CD4-positive, alpha-beta T cell treated with Interferon alpha-2 for 1 hour (primary cell): ENCODE data around the gene COL4A2.
"Not testable (repeated sequence)": the region's sequence is repeated elsewhere in the genome, so short reads cannot be mapped to it uniquely, and the experiment has no call there.

Source experiments
- DNase-seq, 2 donors: peaks; one replicate each; pipeline ENCODE4 v3.0.0-alpha.2; 2020 to 2022

COL4A2 gene

GRCh38 chr13:110382830-110383229, 75.7 kb downstream of the COL4A2 start:
- no peak for DNase-seq

- no peak for DNase-seq
Measured at GRCh38 chr13:110387451-110388107, 80.5 kb downstream of the COL4A2 start.

- no peak for DNase-seq
Measured at GRCh38 chr13:110388108-110388943, 81.2 kb downstream of the COL4A2 start.

- no peak for DNase-seq
Measured at GRCh38 chr13:110390567-110390966, 83.5 kb downstream of the COL4A2 start.

GRCh38 chr13:110391273-110391672, 84.2 kb downstream of the COL4A2 start:
- DNase-seq, result no peak

GRCh38 chr13:110392510-110393240, 85.6 kb downstream of the COL4A2 start:
- no peak for DNase-seq

- no peak for DNase-seq
Measured at GRCh38 chr13:110393761-110394160, 86.7 kb downstream of the COL4A2 start.

- no peak for DNase-seq
Measured at GRCh38 chr13:110394371-110394841, 87.3 kb downstream of the COL4A2 start.

GRCh38 chr13:110395616-110396015, 88.5 kb downstream of the COL4A2 start:
- DNase-seq, result not testable (repeated sequence)

- DNase-seq, result no peak
Measured at GRCh38 chr13:110396476-110396875, 89.4 kb downstream of the COL4A2 start.

GRCh38 chr13:110396913-110397381, 89.9 kb downstream of the COL4A2 start:
- no peak for DNase-seq

- DNase-seq, result no peak
Measured at GRCh38 chr13:110397436-110398115, 90.5 kb downstream of the COL4A2 start.

GRCh38 chr13:110398564-110399507, 91.8 kb downstream of the COL4A2 start:
- no peak for DNase-seq

GRCh38 chr13:110399801-110400200, 92.7 kb downstream of the COL4A2 start:
- no peak for DNase-seq

GRCh38 chr13:110400786-110401533, 93.9 kb downstream of the COL4A2 start:
- DNase-seq, result no peak

GRCh38 chr13:110402299-110403069, 95.4 kb downstream of the COL4A2 start:
- DNase-seq, result no peak

- DNase-seq, result no peak
Measured at GRCh38 chr13:110403315-110403714, 96.2 kb downstream of the COL4A2 start.

- DNase-seq, result no peak
Measured at GRCh38 chr13:110403721-110404120, 96.6 kb downstream of the COL4A2 start.

GRCh38 chr13:110404321-110404720, 97.2 kb downstream of the COL4A2 start:
- no peak for DNase-seq
